ENCODE results near the gene ZBP1.

DNA sequence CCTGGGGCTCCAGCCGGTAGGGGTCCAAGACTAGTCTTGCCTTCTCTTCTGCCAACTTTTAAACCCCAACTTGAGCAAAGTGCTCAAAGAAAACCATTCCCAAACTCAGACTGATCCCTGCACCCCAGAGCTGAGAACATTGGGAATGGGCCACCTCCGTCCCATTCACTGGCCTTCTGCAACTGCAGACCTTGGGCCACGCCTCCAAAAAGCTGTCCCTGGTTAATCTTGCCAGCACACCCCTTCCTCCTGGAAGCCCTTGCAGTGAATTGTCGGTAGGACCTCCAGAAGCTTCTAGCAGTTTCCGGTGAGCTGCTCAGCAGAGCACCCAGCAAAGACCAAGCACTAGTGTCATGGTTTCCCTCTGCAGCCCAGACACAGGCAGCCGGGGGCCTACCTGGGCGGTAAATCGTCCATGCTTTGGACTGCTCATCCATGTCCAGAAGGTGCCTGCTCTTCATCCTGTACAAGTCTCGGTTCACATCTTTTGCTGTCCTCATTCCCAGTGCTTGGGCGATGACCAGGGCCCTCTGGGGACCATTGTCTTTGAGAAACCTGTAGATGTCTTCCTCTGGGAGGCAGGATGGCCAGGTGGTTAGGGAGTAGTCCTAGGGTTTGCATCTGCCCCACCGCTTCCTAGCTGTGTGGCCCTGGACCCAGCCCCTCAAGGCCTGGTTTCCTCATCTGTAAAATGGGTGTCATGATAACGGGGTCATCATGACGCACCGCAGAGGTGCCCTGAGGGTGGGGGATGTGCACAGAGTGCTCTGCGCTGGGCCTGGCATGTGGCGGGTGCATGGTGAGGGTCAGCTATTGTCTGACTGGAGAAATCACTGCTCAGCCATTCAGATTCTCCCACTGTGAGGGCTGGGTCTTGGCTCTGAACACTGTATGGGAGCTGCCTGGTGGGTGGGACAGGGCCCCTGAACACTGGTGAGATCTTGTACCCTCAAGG lies 5.5 kb downstream of the ZBP1 start:
- no peak for TF ChIP-seq TAF1 (IDR thresholded peaks at IDR 0.05; ENCODE audit: low read depth, low read length)
- TF ChIP-seq POLR2A (IDR thresholded peaks at IDR 0.05; ENCODE audit: low read depth, low read length) = no peak
- no peak for TF ChIP-seq POLR2AphosphoS5 (IDR thresholded peaks at IDR 0.05; ENCODE audit: low read depth, low read length)
- TF ChIP-seq SPI1 (IDR thresholded peaks at IDR 0.05; ENCODE audit: low read depth, low read length) = no peak
- TF ChIP-seq PAX5 (IDR thresholded peaks at IDR 0.05; ENCODE audit: insufficient read depth, low read length, severe bottlenecking) = no peak
- no peak for TF ChIP-seq POU2F2 (IDR thresholded peaks at IDR 0.05; ENCODE audit: low read depth, low read length)

All from GM12891 (cell line).